ENCODE results near the gene MRPS27.
A peak's percentile ranks its signal among the peaks of the same experiment; 100 is the strongest.

MRPS27 gene

DNA sequence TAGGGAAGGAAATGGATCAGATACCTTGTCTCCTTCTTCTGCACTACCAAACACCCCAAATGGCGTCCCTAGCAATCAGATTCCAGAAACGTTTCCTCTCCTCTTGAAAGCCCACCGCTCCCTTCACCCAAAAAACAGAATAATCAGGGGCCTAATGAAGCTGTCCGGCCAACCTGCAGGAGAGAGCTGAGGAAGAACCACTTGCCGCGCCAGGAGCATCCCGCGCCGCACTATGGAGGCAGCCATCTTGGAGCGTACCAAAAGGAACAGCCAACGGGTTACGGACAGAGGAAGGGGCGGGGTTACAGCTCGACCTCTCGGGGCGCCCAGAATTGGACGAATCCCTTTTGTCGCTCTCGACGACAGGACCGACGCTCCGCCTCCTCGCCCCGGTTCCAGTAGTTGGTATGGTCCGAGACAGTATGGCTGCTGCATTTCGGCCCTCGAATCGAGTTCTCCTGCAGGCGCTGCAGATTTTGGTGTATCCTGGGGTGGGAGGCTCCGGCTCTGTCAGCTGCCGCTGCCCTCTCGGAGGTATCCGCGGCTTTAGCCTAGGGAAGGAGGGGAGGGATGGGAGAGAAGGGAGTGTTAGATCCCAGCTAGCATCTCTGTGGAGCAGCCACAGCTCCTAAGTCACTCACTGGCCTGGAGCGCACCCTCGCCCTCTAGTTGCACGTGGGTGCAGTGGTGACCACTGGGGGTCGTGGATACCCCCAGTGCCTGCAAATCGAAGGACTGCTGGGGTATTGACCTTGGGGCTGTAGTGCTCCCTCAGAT, at the start of gene MRPS27, which contains the start of gene PTCD2:
MRPS27 (minus strand) TSS at position 265 of the 777 bp plus-strand sequence; CDS start at position 246, 19 bp downstream.
PTCD2 (plus strand) TSS at position 398 of the 777 bp plus-strand sequence; CDS start at position 408, 10 bp downstream.
- peak within 1 kb of the TSS; percentile 74 for H3K4me3 ChIP-seq (ENCODE audit: low read depth, low read length)
- TF ChIP-seq, protein P1, sequence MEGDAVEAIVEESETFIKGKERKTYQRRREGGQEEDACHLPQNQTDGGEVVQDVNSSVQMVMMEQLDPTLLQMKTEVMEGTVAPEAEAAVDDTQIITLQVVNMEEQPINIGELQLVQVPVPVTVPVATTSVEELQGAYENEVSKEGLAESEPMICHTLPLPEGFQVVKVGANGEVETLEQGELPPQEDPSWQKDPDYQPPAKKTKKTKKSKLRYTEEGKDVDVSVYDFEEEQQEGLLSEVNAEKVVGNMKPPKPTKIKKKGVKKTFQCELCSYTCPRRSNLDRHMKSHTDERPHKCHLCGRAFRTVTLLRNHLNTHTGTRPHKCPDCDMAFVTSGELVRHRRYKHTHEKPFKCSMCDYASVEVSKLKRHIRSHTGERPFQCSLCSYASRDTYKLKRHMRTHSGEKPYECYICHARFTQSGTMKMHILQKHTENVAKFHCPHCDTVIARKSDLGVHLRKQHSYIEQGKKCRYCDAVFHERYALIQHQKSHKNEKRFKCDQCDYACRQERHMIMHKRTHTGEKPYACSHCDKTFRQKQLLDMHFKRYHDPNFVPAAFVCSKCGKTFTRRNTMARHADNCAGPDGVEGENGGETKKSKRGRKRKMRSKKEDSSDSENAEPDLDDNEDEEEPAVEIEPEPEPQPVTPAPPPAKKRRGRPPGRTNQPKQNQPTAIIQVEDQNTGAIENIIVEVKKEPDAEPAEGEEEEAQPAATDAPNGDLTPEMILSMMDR (IDR thresholded peaks at IDR 0.05; ENCODE audit: borderline replicate concordance, insufficient read depth, low read depth, low read length): peak; percentile 22; the same call in 1 of the 2 replicates

DNA sequence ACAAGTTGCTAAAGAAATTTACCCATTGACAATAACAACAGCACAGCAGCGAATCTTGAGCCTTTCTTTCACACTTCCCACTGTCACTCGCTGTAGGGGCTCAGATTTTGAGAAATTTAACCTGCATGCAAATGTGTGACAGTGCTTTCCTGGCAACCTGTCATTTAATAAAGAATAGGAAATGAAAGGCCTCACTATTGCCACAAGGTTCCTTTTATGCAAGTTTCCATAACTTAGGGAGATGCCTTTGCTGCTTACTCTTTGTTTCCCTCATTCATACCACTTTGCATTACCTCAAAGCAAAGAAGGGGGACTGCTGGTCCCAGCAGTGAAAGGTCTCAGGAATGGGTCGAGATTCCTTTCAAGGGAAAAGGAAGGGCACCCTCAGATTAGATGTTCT, 49.7 kb upstream of the MRPS27 start:
- no peak overlapping the region for H3K4me3 ChIP-seq (ENCODE audit: low read depth, low read length)
- TF ChIP-seq, protein P1 (IDR thresholded peaks at IDR 0.05; ENCODE audit: borderline replicate concordance, insufficient read depth, low read depth, low read length): no peak

DNA sequence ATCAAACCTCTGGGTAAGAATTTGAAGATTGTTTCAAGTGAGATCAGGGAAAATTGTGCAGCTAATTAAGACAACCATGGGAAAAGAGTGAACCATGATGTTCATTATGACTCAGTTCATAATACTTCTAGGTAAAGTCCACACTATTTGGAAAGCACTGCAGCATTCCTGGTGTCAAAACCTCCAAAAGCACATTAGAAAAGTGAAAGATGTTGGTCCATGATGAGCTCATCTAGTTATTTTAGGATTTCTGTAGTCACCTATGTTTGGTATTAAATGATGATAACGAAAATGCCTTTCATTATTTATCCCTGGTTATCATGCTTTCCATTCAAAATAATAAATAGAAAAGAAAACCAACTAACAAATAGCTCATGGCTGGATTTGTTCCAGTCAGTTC, 49.3 kb upstream of the MRPS27 start:
- TF ChIP-seq, protein P1 (IDR thresholded peaks at IDR 0.05; ENCODE audit: borderline replicate concordance, insufficient read depth, low read depth, low read length): no peak
- H3K4me3 ChIP-seq (ENCODE audit: low read depth, low read length): no peak overlapping the region

DNA sequence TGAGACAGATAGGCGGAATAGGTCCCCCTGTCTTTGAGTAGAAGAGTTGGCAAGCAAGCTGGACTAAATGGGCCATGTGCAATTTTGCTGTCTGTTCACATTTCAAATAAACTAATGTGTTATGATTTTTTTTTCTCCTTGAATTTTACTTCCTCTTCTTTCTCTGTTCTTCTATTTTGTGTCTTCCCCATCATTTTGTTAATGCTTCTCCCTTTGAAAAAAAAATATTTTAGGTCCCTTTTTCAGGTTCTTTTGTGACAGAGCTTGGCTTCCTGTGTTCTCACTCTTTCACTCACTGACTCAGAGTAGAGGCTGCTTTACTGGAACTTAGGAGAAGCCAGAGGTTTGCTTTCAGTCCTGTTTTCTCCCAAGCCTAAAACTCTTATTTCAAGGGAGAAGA, 48.2 kb upstream of the MRPS27 start:
- TF ChIP-seq, protein P1 (IDR thresholded peaks at IDR 0.05; ENCODE audit: borderline replicate concordance, insufficient read depth, low read depth, low read length): no peak
- H3K4me3 ChIP-seq (ENCODE audit: low read depth, low read length): no peak overlapping the region

DNA sequence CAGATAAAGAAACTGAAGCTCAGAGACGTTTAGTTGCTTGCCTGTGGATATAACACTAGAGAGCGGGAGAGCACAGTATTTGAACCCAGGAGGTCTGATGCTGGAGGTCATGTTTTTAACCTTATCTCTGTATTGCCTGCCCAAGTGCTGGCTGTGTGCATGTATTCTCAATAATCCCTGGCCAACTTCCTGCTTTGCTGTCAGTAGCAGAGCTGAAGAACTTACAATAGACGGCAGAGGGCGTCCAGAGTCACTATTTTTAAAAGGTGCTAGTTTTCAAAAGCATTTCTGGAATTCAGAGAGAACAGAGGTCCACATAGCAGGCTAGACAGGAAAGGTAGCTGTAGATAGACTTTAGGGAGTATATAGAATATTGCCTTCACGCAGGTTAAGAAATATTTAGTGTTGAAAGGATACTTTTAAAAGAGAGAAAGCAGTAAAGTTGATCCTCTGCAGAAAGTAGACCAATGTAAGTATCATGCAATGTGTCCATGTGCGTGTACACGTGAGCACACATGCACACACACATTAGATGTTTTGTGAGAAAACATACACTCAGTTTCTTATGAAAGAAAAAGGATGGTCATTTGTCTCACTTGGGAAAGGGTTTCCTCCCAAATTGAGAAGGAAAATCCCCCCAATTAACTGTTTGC, 46.4 kb upstream of the MRPS27 start:
- TF ChIP-seq, protein P1 (IDR thresholded peaks at IDR 0.05; ENCODE audit: borderline replicate concordance, insufficient read depth, low read depth, low read length): peak; percentile 60
- H3K4me3 ChIP-seq (ENCODE audit: low read depth, low read length): no peak overlapping the region

DNA sequence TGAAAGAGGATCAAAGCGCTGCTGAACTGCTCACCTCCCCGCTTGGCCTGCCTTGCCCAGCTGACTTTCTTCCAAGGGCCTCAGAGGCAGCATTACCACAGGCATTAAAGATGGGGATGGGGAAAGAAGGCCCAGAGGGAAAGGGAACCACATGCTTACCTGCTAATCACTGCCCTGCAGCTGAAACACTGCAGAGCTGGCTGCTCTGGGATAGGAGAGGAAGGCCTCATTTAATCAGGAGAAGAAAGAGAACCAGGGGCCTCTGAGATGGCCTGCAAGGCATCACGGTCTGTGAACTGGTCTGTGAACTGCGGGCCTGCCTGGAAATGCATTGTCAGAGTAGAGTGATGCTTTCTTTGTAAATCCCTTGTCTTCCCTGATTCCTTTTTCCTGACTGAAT, 44.9 kb upstream of the MRPS27 start:
- TF ChIP-seq, protein P1 (IDR thresholded peaks at IDR 0.05; ENCODE audit: borderline replicate concordance, insufficient read depth, low read depth, low read length): no peak
- H3K4me3 ChIP-seq (ENCODE audit: low read depth, low read length): no peak overlapping the region

Measured in GM12875 (cell line).